IMR-90 (cell line): ENCODE measurements around the gene CCP110. TPM values are rescaled to one million over a fixed set of nuclear protein-coding genes. Genes with fewer than 3 reads are reported as not detected.

ENCODE experiments used
- ATAC-seq: fragments of 200-7000 bp; cut with Tn5 transposase; 2 replicates; pipeline ENCODE4 v1.9.1; 2020; ENCODE audit warnings: low read depth, mild to moderate bottlenecking, moderate library complexity
- BruUV-seq: library from RNA; stranded (reverse); fragments of 400-500 nt; replicated peaks from 2 replicates; lab custom pipeline; 2021; lab: Mats Ljungman, UMichigan
- CTCF ChIA-PET: fragments of 300-600 bp; formaldehyde crosslinking; extraction: SDS; loops from one replicate; lab custom pipeline; 2021; ENCODE audit warnings: antibody characterized with exemption; lab: Yijun Ruan, JAX
- POLR2A ChIA-PET: fragments of 300-600 bp; sonication (Branson Sonifier 250); formaldehyde crosslinking; loops from one replicate; lab custom pipeline; 2022; ENCODE audit warnings: antibody characterized with exemption; ENCODE audit not compliant: unreplicated experiment; lab: Charles Lee
- DNase-seq: peaks from one replicate; pipeline ENCODE4 v3.0.0; 2013
- H2AFZ ChIP-seq: replicated peaks from 2 replicates; pipeline ENCODE3; 2013; ENCODE audit warnings: low read length, mild to moderate bottlenecking; ENCODE audit not compliant: poor library complexity
- H2AK5ac ChIP-seq: 2 replicates; pipeline ENCODE4 v1.6.1; 2013; ENCODE audit warnings: low read depth, low read length, inconsistent platforms
- H2AK9ac ChIP-seq: replicated peaks from 2 replicates; pipeline ENCODE3; 2013; ENCODE audit warnings: mild to moderate bottlenecking, low read depth, low read length, moderate library complexity; ENCODE audit not compliant: poor library complexity
- H2BK120ac ChIP-seq: 2 replicates; pipeline ENCODE4 v1.6.1; 2013; ENCODE audit warnings: low read depth, low read length, inconsistent platforms
- H2BK15ac ChIP-seq: 3 replicates; pipeline ENCODE4 v1.6.1; 2013; ENCODE audit warnings: low read depth, low read length, inconsistent platforms
- H2BK20ac ChIP-seq: 2 replicates; pipeline ENCODE4 v1.6.1; 2013; ENCODE audit warnings: low read depth, mild to moderate bottlenecking, inconsistent platforms, low read length, moderate library complexity
- H2BK5ac ChIP-seq: 2 replicates; pipeline ENCODE4 v1.6.1; 2013; ENCODE audit warnings: mild to moderate bottlenecking, low read depth, low read length, inconsistent platforms; ENCODE audit not compliant: poor library complexity, severe bottlenecking
- H3K14ac ChIP-seq: replicated peaks from 2 replicates; pipeline ENCODE4 v1.6.1; 2013; ENCODE audit warnings: low read depth, low read length, inconsistent platforms
- H3K18ac ChIP-seq: 2 replicates; pipeline ENCODE4 v1.6.1; 2013; ENCODE audit warnings: low read depth, low read length, control low read depth
- H3K23ac ChIP-seq: 2 replicates; pipeline ENCODE4 v1.6.1; 2013; ENCODE audit warnings: low read depth, low read length, inconsistent platforms
- H3K27ac ChIP-seq: 2 replicates; pipeline ENCODE4 v1.5.1; 2013; ENCODE audit warnings: mild to moderate bottlenecking, control low read depth, low read length; ENCODE audit not compliant: insufficient read depth
- H3K27me3 ChIP-seq: 2 replicates; pipeline ENCODE4 v1.6.1; 2013; ENCODE audit warnings: low read length; ENCODE audit not compliant: control insufficient read depth, insufficient read depth
- H3K36me3 ChIP-seq: 2 replicates; pipeline ENCODE4 v1.6.1; 2013; ENCODE audit warnings: low read length, mixed read lengths; ENCODE audit not compliant: control insufficient read depth, insufficient read depth
- H3K4ac ChIP-seq: 2 replicates; pipeline ENCODE4 v1.6.1; 2013; ENCODE audit warnings: low read depth, low read length, inconsistent platforms
- H3K4me1 ChIP-seq: 2 replicates; pipeline ENCODE4 v1.6.1; 2013; ENCODE audit warnings: low read length, mixed read lengths; ENCODE audit not compliant: control insufficient read depth, insufficient read depth
- H3K4me2 ChIP-seq: 2 replicates; pipeline ENCODE4 v1.6.1; 2013; ENCODE audit warnings: low read depth, mild to moderate bottlenecking, control low read depth, low read length, moderate library complexity
- H3K4me3 ChIP-seq: 2 replicates; pipeline ENCODE4 v1.5.1; 2013; ENCODE audit warnings: low read depth, mild to moderate bottlenecking, control low read depth, low read length, moderate library complexity; ENCODE audit not compliant: insufficient read depth
- H3K56ac ChIP-seq: 2 replicates; pipeline ENCODE4 v1.6.1; 2013; ENCODE audit warnings: low read length, inconsistent platforms; ENCODE audit not compliant: insufficient read depth; ENCODE audit errors: extremely low read depth
- H3K79me1 ChIP-seq, 2 experiments: 2 replicates each; pipeline ENCODE4 v1.6.1; 2013; ENCODE audit warnings: low read length in 2 of 2, inconsistent platforms in 1 of 2, low read depth in 1 of 2
- H3K9ac ChIP-seq: 2 replicates; pipeline ENCODE4 v1.6.1; 2013; ENCODE audit warnings: low read depth, low read length, control low read depth
- H3K9me1 ChIP-seq: 2 replicates; pipeline ENCODE4 v1.6.1; 2013; ENCODE audit warnings: low read length, inconsistent platforms; ENCODE audit not compliant: insufficient read depth
- H3K9me3 ChIP-seq: 2 replicates; pipeline ENCODE4 v1.6.1; 2013; ENCODE audit warnings: low read length; ENCODE audit not compliant: control insufficient read depth, insufficient read depth
- H4K20me1 ChIP-seq: 2 replicates; pipeline ENCODE4 v1.6.1; 2013; ENCODE audit warnings: low read length, inconsistent platforms; ENCODE audit not compliant: insufficient read depth
- H4K5ac ChIP-seq: 2 replicates; pipeline ENCODE4 v1.6.1; 2013; ENCODE audit warnings: mild to moderate bottlenecking, low read depth, low read length, control low read depth
- H4K8ac ChIP-seq, 2 experiments: 2 replicates each; pipeline ENCODE4 v1.6.1; 2013; ENCODE audit warnings: low read depth in 2 of 2, low read length in 2 of 2, control low read depth in 1 of 2, inconsistent platforms in 1 of 2
- H4K91ac ChIP-seq: 2 replicates; pipeline ENCODE4 v1.6.1; 2013; ENCODE audit warnings: low read depth, low read length, inconsistent platforms; ENCODE audit not compliant: insufficient read depth
- CHD1 ChIP-seq: IDR thresholded peaks from 2 replicates; pipeline ENCODE4 v1.6.1; 2012; ENCODE audit warnings: low read depth, low read length, improper control_type of control experiment
- MAZ ChIP-seq: IDR thresholded peaks from 2 replicates; pipeline ENCODE4 v1.6.1; 2012; ENCODE audit warnings: low read depth, mild to moderate bottlenecking, low read length, improper control_type of control experiment, moderate library complexity, borderline replicate concordance
- NFE2L2 ChIP-seq: fragments of 150-350 bp; IDR thresholded peaks from 2 replicates; pipeline ENCODE4 v1.6.1; 2016; ENCODE audit warnings: low read depth, mild to moderate bottlenecking, low read length
- RAD21 ChIP-seq: IDR thresholded peaks from 2 replicates; pipeline ENCODE4 v1.6.1; 2012; ENCODE audit warnings: low read length, improper control_type of control experiment
- RFX5 ChIP-seq: IDR thresholded peaks from 2 replicates; pipeline ENCODE4 v1.8.0; 2012; ENCODE audit warnings: low read depth, mild to moderate bottlenecking, low read length, moderate library complexity
- SMC3 ChIP-seq: fragments of 150-350 bp; IDR thresholded peaks from 2 replicates; pipeline ENCODE4 v1.6.1; 2016; ENCODE audit warnings: low read depth, mild to moderate bottlenecking, antibody characterized with exemption, low read length, moderate library complexity
- WGBS, 2 experiments: methylation state at CpG; one replicate each; pipeline versions ENCODE4 v1.1.5 to v1.1.7; 2013; ENCODE audit warnings: missing lambda C conversion rate in 2 of 2; ENCODE audit not compliant: insufficient read length in 1 of 2; ENCODE audit errors: extremely low coverage in 2 of 2; 5-methylcytosine and 5-hydroxymethylcytosine counted together
- dilution Hi-C: fragments of 300-500 bp; cut with HindIII; formaldehyde crosslinking; loops from one replicate; pipeline ENCODE4 v1.14.3; 2018; ENCODE audit warnings: low sequenced_read_pairs; ENCODE audit not compliant: unreplicated experiment
- in situ Hi-C: fragments of 300-500 bp; cut with MboI; formaldehyde crosslinking; loops from 3 replicates; pipeline ENCODE4 v1.14.3; 2019; ENCODE audit warnings: low sequenced_read_pairs, inconsistent platforms, mixed read lengths
- intact Hi-C: fragments of 100-400 bp; cut with micrococcal nuclease; formaldehyde crosslinking; loops from 2 replicates; pipeline ENCODE4 v1.10.0; 2022
- polyA plus RNA-seq, 3 experiments: library from polyadenylated mRNA; depleted of rRNA; stranded (reverse); fragments of >200 nt; gene quantifications; 2 replicates each; pipeline ENCODE4 v1.2.3, GENCODE V29; 2012; ENCODE audit warnings: low replicate concordance in 1 of 3
- total RNA-seq: library from RNA; depleted of rRNA; stranded (reverse); fragments of >200 nt; gene quantifications from 2 replicates; pipeline ENCODE4 v1.2.3, GENCODE V29; 2012
- TF ChIP-seq, protein P1 (sequence below): conservative IDR thresholded peaks from 2 replicates; pipeline ENCODE4 v1.5.1; 2012; ENCODE audit warnings: mild to moderate bottlenecking, low read depth, low read length, improper control_type of control experiment

Gene CCP110
- total and polyA plus RNA-seq, 2 of the 4 experiments (the other 2 are of a cell fraction): 4.7 to 7.7 TPM

DNA sequence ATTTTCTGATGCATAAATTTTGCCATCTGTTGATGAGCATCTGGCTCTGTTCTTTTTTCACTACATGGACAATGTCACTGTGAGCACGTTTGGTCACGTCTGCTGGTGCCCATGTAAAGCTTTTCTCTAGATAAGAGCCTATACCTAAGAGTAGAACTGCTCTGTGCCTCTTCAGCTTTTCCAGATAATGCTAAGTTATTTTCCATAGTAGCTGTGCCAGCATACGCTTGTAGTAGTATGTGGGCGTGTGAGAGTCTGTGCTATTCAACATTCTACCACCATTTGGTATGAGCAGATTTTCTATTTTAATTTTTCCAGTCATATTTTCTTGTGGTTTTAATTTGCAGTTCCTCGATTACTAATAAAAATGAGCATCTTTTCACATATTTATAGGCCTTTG lies 64.9 kb downstream of the CCP110 start:
- H2BK5ac ChIP-seq: no peak overlapping the region
- no peak overlapping the region for H4K5ac ChIP-seq
- DNase-seq (no peak), ATAC-seq (no peak)
- no TSS peak for BruUV-seq
- H3K14ac ChIP-seq: no peak overlapping the region
- peaks cover 6% of the 10 kb centered on the region for H3K4me1 ChIP-seq
- H3K27me3 ChIP-seq: no peaks in the 10 kb centered on the region
- peaks cover 0 to 3% of the 10 kb centered on the region in 2 experiments; a peak in 2 of 4 replicates for H3K79me1 ChIP-seq
- no peak overlapping the region for H2AK9ac ChIP-seq
- H4K20me1 ChIP-seq: peaks cover 3% of the 10 kb centered on the region; the same call in 1 of the 2 replicates
- POLR2A ChIA-PET: no interaction called here
- H3K56ac ChIP-seq: no peak overlapping the region
- H2AK5ac ChIP-seq: no peak overlapping the region
- H4K91ac ChIP-seq: no peak overlapping the region
- H3K4me3 ChIP-seq: no peak overlapping the region
- intact Hi-C loops (loop anchor here (10.0 kb wide), 1 partner anchor 796 kb away; no protein-coding TSS in a partner anchor), in situ Hi-C loops (no loop called here), dilution Hi-C loops (no loop called here)
- 0 out of 2 replicates have a peak, but pooled peaks cover 2% of the 10 kb centered on the region for H3K9me1 ChIP-seq
- no peak overlapping the region for H3K18ac ChIP-seq
- H2BK15ac ChIP-seq: no peak overlapping the region
- CTCF ChIA-PET: interaction anchor here (0.9 kb wide), 1 partner anchor 11 kb away, joined by 3 read pairs; no protein-coding TSS in a partner anchor
- no peak overlapping the region for H3K23ac ChIP-seq
- H4K8ac ChIP-seq: 0 out of 4 replicates have a peak overlapping the region, but pooled peaks of 1 of the 2 experiments have one; percentile 15
- peaks cover 14% of the 10 kb centered on the region for H3K36me3 ChIP-seq
- H3K9ac ChIP-seq: no peak overlapping the region
- no peak overlapping the region for H2BK20ac ChIP-seq
- WGBS, 2 experiments: no CpG with 5 or more reads among the region's 5 CpGs
- no peak overlapping the region for H3K4ac ChIP-seq
- no peak overlapping the region for H3K27ac ChIP-seq
- H2AFZ ChIP-seq: no peak overlapping the region
- no peak overlapping the region for H2BK120ac ChIP-seq
- TF ChIP-seq RAD21 (no peak), SMC3 (no peak), CHD1 (no peak), MAZ (no peak), RFX5 (no peak), NFE2L2 (no peak)
- TF ChIP-seq, protein P1, sequence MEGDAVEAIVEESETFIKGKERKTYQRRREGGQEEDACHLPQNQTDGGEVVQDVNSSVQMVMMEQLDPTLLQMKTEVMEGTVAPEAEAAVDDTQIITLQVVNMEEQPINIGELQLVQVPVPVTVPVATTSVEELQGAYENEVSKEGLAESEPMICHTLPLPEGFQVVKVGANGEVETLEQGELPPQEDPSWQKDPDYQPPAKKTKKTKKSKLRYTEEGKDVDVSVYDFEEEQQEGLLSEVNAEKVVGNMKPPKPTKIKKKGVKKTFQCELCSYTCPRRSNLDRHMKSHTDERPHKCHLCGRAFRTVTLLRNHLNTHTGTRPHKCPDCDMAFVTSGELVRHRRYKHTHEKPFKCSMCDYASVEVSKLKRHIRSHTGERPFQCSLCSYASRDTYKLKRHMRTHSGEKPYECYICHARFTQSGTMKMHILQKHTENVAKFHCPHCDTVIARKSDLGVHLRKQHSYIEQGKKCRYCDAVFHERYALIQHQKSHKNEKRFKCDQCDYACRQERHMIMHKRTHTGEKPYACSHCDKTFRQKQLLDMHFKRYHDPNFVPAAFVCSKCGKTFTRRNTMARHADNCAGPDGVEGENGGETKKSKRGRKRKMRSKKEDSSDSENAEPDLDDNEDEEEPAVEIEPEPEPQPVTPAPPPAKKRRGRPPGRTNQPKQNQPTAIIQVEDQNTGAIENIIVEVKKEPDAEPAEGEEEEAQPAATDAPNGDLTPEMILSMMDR: no peak
- H3K9me3 ChIP-seq: no peaks in the 10 kb centered on the region
- no peak overlapping the region for H3K4me2 ChIP-seq
